Right ventricle myocardium superior (tissue), 1 donor: ENCODE results near the gene FHOD3. TPM values are rescaled to one million over a fixed set of nuclear protein-coding genes. Genes with fewer than 3 reads are reported as not detected.

ENCODE experiments used
- ATAC-seq: fragments of 200-7000 bp; cut with Tn5 transposase; one replicate; pipeline ENCODE4 v1.9.1; 2020; ENCODE audit warnings: mild to moderate bottlenecking; ENCODE audit not compliant: poor library complexity
- DNase-seq: peaks from one replicate; pipeline ENCODE4 v3.0.0-alpha.2; 2020
- intact Hi-C: fragments of 100-400 bp; cut with DNase I; formaldehyde crosslinking; loops from one replicate; pipeline ENCODE4 v1.11.2; 2022
- total RNA-seq: library from RNA; stranded (reverse); fragmentation: NEBNext Ultra II Directional; extraction: Animal tissue kit (Norgen Biotek cat#: 25700); gene quantifications from one replicate; pipeline ENCODE4 v1.2.1, GENCODE V29; 2021
- donor health status: DM: no; HTN: yes; CAD: no; lungs with severe emphysema.

The FHOD3 gene
- total RNA-seq, 1 donor from 2014 or later: 317 TPM

- DNase-seq: no peak
- ATAC-seq: no peak
- intact Hi-C loops: loop anchor here (10.0 kb wide), 1 partner anchor 104 kb away; the partner anchor contains the start of gene MOCOS
Measured at GRCh38 chr18:36288689-36289088, 8.8 kb upstream of the FHOD3 start.

GRCh38 chr18:36294031-36294430 is 3.5 kb upstream of the FHOD3 start:
- DNase-seq: no peak
- ATAC-seq: no peak
- intact Hi-C loops: no loop called here

GRCh38 chr18:36295214-36295613 is 2.3 kb upstream of the FHOD3 start:
- intact Hi-C loops: no loop called here
- no peak for ATAC-seq
- DNase-seq: no peak

- ATAC-seq (peak; percentile 19), DNase-seq (peak; percentile 45)
- intact Hi-C loops: no loop called here
Measured at GRCh38 chr18:36295880-36296301, 1.6 kb upstream of the FHOD3 start.

- intact Hi-C loops: no loop called here
- peak; percentile 65 for ATAC-seq
- DNase-seq: peak; percentile 71
Measured at GRCh38 chr18:36296650-36297416, 680 bp upstream of the FHOD3 start.

GRCh38 chr18:36298126-36298741 is 721 bp downstream of the FHOD3 start:
- DNase-seq (peak; percentile 45), ATAC-seq (peak; percentile 25)
- intact Hi-C loops: no loop called here

- intact Hi-C loops: no loop called here
Measured at GRCh38 chr18:36299015-36299414, 1.5 kb downstream of the FHOD3 start.

GRCh38 chr18:36300211-36300610 is 2.7 kb downstream of the FHOD3 start:
- ATAC-seq: no peak
- DNase-seq: no peak
- intact Hi-C loops: no loop called here

More at GRCh38 chr18:36299015-36299414, 1.5 kb downstream of the FHOD3 start:
- ATAC-seq: no peak
- DNase-seq: no peak

- no peak for DNase-seq
- ATAC-seq: no peak
- intact Hi-C loops: no loop called here
Measured at GRCh38 chr18:36301884-36302283, 4.4 kb downstream of the FHOD3 start.

- ATAC-seq (no peak), DNase-seq (no peak)
- intact Hi-C loops: no loop called here
Measured at GRCh38 chr18:36302676-36303075, 5.2 kb downstream of the FHOD3 start.

- intact Hi-C loops: no loop called here
- DNase-seq: no peak
- ATAC-seq: peak; percentile 21
Measured at GRCh38 chr18:36303211-36303844, 5.8 kb downstream of the FHOD3 start.

GRCh38 chr18:36304723-36305122 is 7.2 kb downstream of the FHOD3 start:
- intact Hi-C loops: no loop called here
- DNase-seq (no peak), ATAC-seq (no peak)

GRCh38 chr18:36305375-36305774 is 7.9 kb downstream of the FHOD3 start:
- DNase-seq (no peak), ATAC-seq (no peak)
- intact Hi-C loops: no loop called here

- intact Hi-C loops: no loop called here
- DNase-seq (no peak), ATAC-seq (no peak)
Measured at GRCh38 chr18:36307513-36307912, 10.0 kb downstream of the FHOD3 start.

GRCh38 chr18:36308711-36309435 is 11.4 kb downstream of the FHOD3 start:
- intact Hi-C loops: no loop called here
- ATAC-seq: no peak
- DNase-seq: no peak

GRCh38 chr18:36309436-36310391 is 12.2 kb downstream of the FHOD3 start:
- intact Hi-C loops: no loop called here
- ATAC-seq (no peak), DNase-seq (peak; percentile 53)

GRCh38 chr18:36311026-36311570 is 13.6 kb downstream of the FHOD3 start:
- ATAC-seq (no peak), DNase-seq (no peak)
- intact Hi-C loops: no loop called here
